Amniotic stem cell (primary cell): ENCODE measurements around the gene FBXO46.
A peak's percentile ranks its signal among the peaks of the same experiment; 100 is the strongest.

ENCODE experiments used
- DNase-seq: peaks from one replicate; lab custom pipeline; 2025; lab: John Stamatoyannopoulos, UW

Gene FBXO46

DNA sequence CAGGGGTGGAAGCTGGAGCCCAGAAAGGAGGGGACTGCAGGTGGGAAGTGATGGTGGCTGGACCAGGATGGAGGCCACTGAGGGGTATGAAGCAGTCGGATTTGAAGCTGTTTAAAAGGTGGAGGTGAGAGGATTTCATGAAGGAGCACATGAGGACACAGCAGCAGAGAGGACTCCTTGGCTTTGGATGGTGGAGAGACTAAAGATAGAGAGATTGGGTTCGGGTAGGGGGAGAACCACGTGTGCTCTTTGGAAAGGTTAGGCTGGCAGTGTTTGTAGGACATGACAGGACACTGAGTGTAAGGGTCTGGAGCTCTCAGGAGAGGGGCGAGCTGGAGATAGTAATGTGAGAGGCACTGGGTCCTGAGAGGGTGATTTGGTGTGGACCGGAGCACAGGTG is 47.8 kb downstream of the FBXO46 start:
- DNase-seq = no peak

DNA sequence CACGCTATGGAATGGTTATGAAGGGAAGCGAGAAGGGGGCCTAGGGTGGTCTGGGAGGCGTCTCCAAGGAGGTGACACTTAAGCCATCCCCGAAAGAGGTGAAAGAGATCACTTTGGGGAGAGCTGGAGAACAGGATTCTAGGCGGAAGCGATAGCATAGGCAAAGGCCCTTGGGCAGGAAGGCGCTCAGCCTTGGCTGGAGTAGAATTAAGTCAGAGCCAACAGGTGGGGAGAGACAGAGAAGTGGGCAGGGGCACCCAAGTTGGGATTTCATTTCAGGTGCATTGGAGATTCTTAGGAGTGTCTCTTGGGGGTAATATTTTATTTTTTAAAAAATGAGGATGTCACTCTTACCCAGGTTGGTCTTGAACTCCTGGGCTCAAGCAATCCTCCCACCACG is 48.6 kb downstream of the FBXO46 start:
- DNase-seq = no peak

DNA sequence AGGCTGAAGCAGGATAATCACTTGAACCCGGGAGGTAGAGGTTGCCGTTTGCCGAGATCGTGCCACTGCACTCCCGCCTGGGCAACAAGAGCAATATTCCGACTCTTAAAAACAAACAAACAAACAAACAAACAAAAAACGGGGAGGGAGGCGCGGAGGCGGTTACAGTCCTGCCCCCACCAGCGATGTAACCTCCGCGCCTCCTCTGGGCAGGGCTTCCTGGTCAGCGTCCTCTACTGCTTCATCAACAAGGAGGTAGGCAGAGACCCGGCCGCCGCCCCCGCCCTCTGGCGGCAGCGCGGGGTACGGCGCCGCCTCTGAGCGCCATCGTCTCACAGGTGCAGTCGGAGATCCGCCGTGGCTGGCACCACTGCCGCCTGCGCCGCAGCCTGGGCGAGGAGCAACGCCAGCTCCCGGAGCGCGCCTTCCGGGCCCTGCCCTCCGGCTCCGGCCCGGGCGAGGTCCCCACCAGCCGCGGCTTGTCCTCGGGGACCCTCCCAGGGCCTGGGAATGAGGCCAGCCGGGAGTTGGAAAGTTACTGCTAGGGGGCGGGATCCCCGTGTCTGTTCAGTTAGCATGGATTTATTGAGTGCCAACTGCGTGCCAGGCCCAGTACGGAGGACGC is 49.2 kb downstream of the FBXO46 start:
- DNase-seq = peak; percentile 19

DNA sequence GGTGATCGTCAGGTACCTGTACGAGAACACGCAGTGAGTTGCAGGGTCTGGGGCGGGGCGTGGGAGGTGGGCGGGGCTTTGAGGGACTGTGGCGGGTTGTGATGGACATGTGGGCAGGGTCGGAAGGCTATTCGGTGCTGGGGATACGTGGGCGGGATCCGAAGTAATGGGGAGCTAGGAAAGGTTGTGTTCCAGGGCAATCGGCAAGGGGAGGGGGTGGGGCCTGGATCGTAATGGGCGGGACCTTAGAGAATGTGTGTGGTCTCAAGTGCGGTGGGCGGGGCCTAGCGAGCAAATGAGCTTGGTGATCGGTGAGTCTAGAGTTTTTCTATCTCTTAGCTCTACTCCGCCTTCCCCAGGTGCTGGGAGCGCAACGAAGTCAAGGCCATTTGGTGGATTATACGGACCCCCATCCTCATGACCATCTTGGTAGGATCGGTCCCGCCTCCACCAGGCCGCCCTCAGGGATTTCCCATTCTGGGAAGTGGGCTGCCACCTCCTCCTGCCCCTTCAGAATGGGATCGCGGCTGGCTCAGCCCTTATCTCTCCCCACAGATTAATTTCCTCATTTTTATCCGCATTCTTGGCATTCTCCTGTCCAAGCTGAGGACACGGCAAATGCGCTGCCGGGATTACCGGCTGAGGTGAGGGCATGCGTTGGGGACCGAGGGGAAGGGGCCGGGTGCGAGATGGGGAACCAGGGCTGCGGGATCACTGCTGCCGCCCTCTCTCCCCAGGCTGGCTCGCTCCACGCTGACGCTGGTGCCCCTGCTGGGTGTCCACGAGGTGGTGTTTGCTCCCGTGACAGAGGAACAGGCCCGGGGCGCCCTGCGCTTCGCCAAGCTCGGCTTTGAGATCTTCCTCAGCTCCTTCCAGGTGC is 53.1 kb downstream of the FBXO46 start:
- DNase-seq = no peak

DNA sequence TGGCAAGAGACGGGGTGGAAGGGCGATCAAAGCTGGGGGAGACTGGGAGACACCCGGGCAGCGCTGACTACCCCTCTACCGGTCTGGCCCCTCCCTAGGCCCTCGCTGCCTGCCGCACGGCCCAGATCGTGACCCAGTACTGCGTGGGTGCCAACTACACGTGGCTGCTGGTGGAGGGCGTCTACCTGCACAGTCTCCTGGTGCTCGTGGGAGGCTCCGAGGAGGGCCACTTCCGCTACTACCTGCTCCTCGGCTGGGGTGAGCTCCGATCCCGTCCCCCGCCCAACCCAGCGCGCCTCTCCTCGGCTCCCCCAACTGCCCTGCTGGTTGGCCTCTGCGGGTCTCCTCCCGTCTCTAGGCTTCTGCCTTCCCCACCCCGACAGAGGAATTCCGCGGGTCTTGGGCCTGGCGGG is 53.8 kb downstream of the FBXO46 start:
- DNase-seq = no peak

DNA sequence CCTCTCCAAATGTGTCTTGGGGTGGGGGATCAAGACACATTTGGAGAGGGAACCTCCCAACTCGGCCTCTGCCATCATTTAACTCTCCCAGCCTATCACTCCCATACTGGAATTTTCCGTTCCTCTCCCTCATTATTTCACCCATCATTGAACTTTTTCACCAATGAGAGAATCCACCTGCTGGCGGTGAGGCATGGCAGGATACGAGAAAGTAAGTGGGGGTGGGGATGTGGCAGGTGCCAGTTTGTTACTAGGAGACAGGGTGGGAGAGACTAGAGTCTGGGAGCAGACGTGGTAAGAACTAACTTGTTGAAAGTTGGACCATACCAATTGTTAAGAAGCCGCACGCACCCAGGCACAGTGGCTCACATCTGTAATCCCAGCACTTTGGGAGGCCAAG is 55.8 kb downstream of the FBXO46 start:
- no peak for DNase-seq

DNA sequence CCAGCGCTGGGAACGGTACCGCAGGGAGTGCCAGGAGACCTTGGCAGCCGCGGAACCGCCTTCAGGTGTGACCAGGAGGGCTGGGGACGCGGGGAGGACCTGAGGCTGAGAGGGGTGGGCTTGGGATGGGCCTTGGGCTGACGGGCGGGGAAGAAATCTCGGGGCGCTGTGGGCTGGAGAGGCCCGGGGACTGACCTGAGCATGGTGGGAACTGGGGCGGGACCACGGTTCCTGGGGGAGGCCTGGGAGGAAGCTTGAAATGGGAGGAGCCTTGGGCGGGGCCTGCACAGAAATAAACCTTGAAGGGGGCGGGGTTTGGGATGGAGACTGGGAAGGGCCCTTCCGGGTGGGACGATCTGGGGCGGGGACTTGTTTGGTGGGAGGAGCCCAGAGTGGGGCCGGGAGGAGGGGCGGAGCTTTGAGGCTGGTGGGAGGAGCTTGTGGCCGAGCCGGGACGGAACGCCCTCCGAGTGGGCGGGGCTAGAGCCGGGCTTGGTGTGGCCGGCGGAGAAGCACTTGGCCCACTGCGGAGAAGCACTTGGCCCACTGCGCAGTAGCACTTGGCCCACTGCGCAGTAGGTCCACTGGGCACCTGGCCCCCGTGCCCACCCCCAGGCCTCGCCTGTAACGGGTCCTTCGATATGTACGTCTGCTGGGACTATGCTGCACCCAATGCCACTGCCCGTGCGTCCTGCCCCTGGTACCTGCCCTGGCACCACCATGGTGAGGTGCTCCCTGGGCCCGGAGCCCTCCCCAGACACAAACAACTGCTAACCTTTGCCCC is 59.8 kb downstream of the FBXO46 start:
- DNase-seq = peak; percentile 49

DNA sequence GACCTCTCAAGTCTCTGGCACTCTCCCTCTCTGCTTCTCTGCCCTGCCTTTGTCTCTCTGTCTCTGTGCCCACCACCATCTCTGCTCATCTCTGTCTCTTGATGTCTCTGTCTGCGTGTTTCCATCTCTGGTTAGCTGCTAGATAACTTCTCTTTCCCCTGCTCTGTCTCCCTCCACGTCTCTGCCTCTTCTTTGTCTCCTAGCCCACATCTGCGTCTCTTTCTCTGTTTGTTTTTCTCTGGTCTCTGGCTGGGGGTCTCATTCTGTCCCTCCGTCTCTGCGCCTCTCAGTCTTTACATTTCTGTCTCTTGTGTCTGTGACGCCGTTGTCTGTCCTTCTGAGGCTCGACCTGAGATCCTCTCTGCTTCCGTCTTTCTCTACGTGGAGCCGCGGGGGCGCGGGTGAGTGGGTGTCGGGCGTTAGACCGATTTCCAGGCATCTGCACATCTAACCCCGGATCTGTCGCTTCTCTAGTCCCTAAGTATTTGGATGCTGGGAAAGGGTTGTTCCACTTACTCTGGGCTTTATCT is 62.3 kb downstream of the FBXO46 start:
- DNase-seq = no peak

DNA sequence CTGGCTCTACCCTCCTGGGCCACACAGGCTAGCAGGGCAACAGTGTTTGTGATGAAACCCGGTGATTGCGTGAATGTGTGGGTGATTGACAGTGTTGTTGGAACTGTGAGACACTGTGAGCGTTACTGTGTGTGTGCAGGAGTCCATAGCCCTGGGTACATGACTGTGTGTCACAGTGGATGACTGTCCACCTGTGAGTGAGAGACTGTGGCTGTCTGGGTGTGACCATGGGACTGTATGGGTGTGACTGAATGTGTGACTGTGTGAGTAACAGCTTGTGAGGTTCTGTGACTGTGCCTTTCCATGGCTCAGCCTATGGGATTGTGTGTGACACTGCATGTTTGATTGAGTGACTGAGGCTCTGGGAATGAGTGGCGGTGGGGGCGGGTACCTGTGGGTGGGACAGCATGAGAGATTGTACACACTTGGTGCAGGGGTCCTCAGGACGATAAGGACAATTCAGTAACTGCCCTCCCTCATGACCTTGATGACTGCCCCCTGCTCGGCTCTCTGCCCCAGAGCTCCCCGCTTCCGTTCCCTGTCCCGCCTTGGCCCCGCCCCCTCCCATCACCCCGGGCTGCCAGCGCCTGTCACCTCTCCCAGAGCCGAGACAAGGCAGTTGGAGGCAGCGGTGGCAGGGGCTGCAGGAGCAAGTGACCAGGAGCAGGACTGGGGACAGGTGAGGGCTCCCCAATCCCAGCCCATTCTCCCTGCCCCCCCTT is 62.9 kb downstream of the FBXO46 start, which contains the start of gene GIPR:
TSS of gene GIPR (plus strand) at position 602 of the 722 bp plus-strand sequence. CDS start 1,300 bp downstream, outside the sequence.
- no peak for DNase-seq

DNA sequence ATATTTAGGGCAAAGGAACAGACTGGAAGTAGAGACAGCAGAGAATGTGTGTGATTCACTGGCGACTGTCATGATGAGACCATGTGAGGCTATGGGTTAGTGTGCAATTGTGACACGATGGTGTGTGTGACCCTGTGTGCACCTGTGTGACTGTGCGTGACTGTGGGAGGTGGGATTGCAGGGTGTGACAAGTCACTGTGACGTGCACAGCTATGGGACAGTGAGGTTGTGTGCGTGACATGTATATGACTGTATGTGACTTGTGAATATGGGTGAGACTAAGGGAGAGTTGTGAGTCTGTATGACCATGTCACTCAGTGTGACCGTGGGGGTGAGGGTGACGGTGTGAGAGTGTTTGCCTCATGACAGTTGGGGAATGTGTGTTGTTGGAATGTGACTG is 66.1 kb downstream of the FBXO46 start:
- DNase-seq = no peak

DNA sequence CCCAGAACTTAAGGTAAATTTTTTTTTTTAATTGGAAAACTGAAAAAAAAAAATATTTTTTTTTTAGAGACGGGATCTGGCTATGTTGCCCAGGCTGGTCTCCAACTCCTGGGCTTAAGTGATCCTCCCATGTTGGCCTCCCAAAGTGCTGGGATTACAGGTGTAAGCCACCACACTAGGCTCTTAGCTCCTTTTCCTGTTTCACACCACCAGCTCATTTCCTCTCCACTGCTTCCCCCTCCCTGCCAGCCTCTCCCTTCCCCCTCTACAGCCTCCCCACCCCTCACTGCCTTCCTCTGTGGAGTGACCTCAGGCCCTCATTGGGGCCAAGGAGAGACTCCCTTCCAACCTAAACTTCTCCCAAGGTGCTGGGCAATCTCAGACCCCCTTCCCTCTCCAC is 66.9 kb downstream of the FBXO46 start:
- no peak for DNase-seq

DNA sequence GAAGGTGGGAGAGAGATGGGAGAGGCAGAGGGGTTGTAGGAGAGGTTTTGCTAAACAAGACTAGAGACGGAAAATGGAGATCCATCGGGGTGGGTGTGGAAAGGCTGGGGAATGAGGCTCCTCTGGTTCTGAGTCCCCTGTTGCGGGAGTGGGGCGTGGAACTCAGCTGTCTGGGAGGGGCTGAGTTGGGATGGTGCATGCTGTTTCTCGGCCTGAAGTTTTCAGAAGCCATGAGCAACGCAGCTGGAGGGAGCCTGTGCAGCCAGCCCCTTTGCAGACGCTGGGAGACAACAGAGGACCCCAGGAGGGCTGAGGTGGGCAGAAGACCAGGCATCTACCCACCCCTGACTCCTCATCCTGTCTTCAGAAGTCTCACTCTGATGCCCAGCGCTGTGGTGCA is 70.1 kb downstream of the FBXO46 start:
- no peak for DNase-seq
